PC-3 (cell line): ENCODE data around the gene EDAR. TPM values are rescaled to one million over a fixed set of nuclear protein-coding genes. Genes with fewer than 3 reads are reported as not detected.

Experiments
- ATAC-seq: fragments of 200-7000 bp; cut with Tn5 transposase; 2 replicates; pipeline ENCODE4 v1.9.1; 2020; ENCODE audit warnings: mild to moderate bottlenecking, moderate library complexity
- BruUV-seq: library from RNA; stranded (reverse); fragments of 400-500 nt; replicated peaks from 2 replicates; lab custom pipeline; 2021; lab: Mats Ljungman, UMichigan
- CTCF ChIA-PET: fragments of 300-600 bp; sonication (Branson Sonifier 250); formaldehyde crosslinking; loops from one replicate; lab custom pipeline; 2022; ENCODE audit warnings: antibody characterized with exemption; lab: Charles Lee
- POLR2A ChIA-PET: fragments of 300-600 bp; sonication (Branson Sonifier 250); formaldehyde crosslinking; loops from one replicate; lab custom pipeline; 2022; ENCODE audit warnings: antibody characterized with exemption; ENCODE audit not compliant: unreplicated experiment; lab: Charles Lee
- DNase-seq: peaks from one replicate; pipeline ENCODE4 v3.0.0-alpha.2; 2015
- H2AFZ ChIP-seq: fragments of 300-600 bp; sonication (generic); 2 replicates; pipeline ENCODE4 v1.6.0; 2016; ENCODE audit warnings: antibody characterized with exemption, low read length
- H3F3A ChIP-seq: fragments of 300-600 bp; sonication (generic); one replicate; pipeline ENCODE4 v1.6.0; 2017; ENCODE audit warnings: antibody characterized with exemption, low read length, control low read depth, mild to moderate bottlenecking; ENCODE audit not compliant: unreplicated experiment
- H3K27ac ChIP-seq: fragments of 300-600 bp; sonication (generic); 2 replicates; pipeline ENCODE4 v1.5.1; 2016; ENCODE audit warnings: mild to moderate bottlenecking, low read length
- H3K27me3 ChIP-seq: fragments of 300-600 bp; sonication (generic); 2 replicates; pipeline ENCODE4 v1.6.1; 2016; ENCODE audit warnings: low read length, mixed read lengths
- H3K36me3 ChIP-seq: fragments of 300-600 bp; sonication (generic); 2 replicates; pipeline ENCODE4 v1.6.1; 2016; ENCODE audit warnings: low read depth, mixed run types, low read length, mixed read lengths
- H3K4me1 ChIP-seq: fragments of 300-600 bp; sonication (generic); 2 replicates; pipeline ENCODE4 v1.5.1; 2016; ENCODE audit warnings: low read length; ENCODE audit not compliant: insufficient read depth
- H3K4me2 ChIP-seq: fragments of 300-600 bp; sonication (generic); 2 replicates; pipeline ENCODE4 v1.6.0; 2016; ENCODE audit warnings: low read length
- H3K4me3 ChIP-seq: fragments of 300-600 bp; sonication (generic); 2 replicates; pipeline ENCODE4 v1.5.1; 2016; ENCODE audit warnings: mild to moderate bottlenecking, low read length, mixed read lengths
- H3K79me2 ChIP-seq: fragments of 300-600 bp; sonication (generic); 2 replicates; pipeline ENCODE4 v1.6.1; 2017; ENCODE audit warnings: low read length, mixed read lengths
- H3K9ac ChIP-seq: fragments of 300-600 bp; sonication (generic); 2 replicates; pipeline ENCODE4 v1.6.0; 2016; ENCODE audit warnings: mild to moderate bottlenecking, low read length
- H3K9me2 ChIP-seq: fragments of 300-600 bp; sonication (generic); replicated peaks from 2 replicates; pipeline ENCODE4 v1.6.1; 2016; ENCODE audit warnings: mixed run types, low read length, mixed read lengths
- H3K9me3 ChIP-seq: fragments of 300-600 bp; sonication (generic); 2 replicates; pipeline ENCODE4 v1.6.1; 2016; ENCODE audit warnings: low read length, mixed read lengths
- H4K20me1 ChIP-seq: fragments of 300-600 bp; sonication (generic); 2 replicates; pipeline ENCODE4 v1.6.1; 2016; ENCODE audit warnings: low read length, mixed read lengths
- CTCF ChIP-seq: fragments of 300-600 bp; sonication (generic); conservative IDR thresholded peaks from 2 replicates; pipeline ENCODE4 v1.5.1; 2017; ENCODE audit warnings: antibody characterized with exemption, low read depth, mild to moderate bottlenecking, low read length
- EZH2 ChIP-seq: fragments of 300-600 bp; sonication (generic); IDR thresholded peaks from one replicate; pipeline ENCODE4 v1.6.1; 2017; ENCODE audit warnings: antibody characterized with exemption, mild to moderate bottlenecking, low read length; ENCODE audit not compliant: unreplicated experiment
- EZH2phosphoT487 ChIP-seq: fragments of 300-600 bp; sonication (generic); IDR thresholded peaks from 2 replicates; pipeline ENCODE4 v1.6.1; 2018; ENCODE audit warnings: mild to moderate bottlenecking, antibody characterized with exemption, low read length, borderline replicate concordance
- intact Hi-C: fragments of 100-400 bp; cut with micrococcal nuclease; formaldehyde crosslinking; loops from 2 replicates; pipeline ENCODE4 v1.9.0; 2023
- total RNA-seq: library from RNA; depleted of rRNA; stranded (reverse); fragments of >200 nt; gene quantifications from 2 replicates; pipeline ENCODE4 v1.2.3, GENCODE V29; 2014

The EDAR gene
- total RNA-seq, 1 experiment from 2014 or later = 0.04 TPM

DNA sequence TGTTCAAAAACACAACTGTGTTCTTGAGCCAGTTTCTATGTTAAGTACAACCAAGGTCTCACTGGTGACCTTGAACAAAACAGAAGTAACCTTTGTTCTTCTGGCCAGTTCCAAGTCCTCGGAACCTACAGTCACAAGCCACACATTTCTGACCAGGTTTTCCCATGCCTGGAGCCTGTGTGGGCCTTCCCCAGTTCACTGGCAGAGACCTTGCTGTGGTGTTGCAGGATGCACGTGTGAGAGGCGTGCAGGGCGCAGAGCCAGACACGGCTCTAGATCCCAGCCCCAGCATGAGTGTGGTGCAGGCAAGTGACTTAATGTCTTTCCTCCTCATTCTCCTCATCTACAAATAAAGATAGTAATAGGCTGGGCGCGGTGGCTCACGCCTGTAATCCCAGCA lies 25.5 kb upstream of the EDAR start:
- CTCF ChIA-PET = no interaction called here

DNA sequence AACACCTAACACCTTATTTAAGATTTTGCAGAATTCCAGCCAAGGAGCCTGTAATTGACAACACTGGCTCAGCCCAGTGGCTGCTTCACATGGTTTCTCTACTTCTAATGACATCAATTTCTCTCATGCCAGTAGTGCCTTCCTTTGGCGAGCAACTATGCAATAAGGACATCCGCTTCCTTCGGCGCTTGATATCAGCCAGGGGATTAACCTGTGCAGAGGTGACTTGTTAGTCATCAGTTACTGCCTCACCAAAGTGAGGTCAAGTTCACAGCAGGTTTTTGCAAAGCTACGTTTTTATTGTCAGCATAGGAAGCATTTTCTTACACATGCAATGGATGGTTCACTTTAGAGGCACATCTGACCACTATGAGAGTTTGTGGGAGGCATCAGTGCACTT lies 24.0 kb upstream of the EDAR start:
- Histone ChIP-seq H3K4me1 (0 out of 2 replicates have a peak, but pooled peaks cover 3% of the 10 kb centered on the region), H3K36me3 (no peaks in the 10 kb centered on the region), H3K9ac (no peak overlapping the region), H3K4me2 (no peak overlapping the region), H3K9me3 (no peaks in the 10 kb centered on the region), H3K9me2 (no peaks in the 10 kb centered on the region), H3F3A (no peaks in the 10 kb centered on the region), H3K27me3 (no peaks in the 10 kb centered on the region), H3K4me3 (no peak overlapping the region), H4K20me1 (no peaks in the 10 kb centered on the region), H3K27ac (no peak overlapping the region), H3K79me2 (no peaks in the 10 kb centered on the region), H2AFZ (no peak overlapping the region)
- intact Hi-C loops = no loop called here
- ChIA-PET CTCF (no interaction called here), POLR2A (no interaction called here)
- BruUV-seq = no TSS peak
- DNase-seq (peak; percentile 11), ATAC-seq (no peak)
- no peak for TF ChIP-seq CTCF
- no peak for TF ChIP-seq EZH2
- TF ChIP-seq EZH2phosphoT487 = no peak

More for the DNA sequence above, 25.5 kb upstream of the EDAR start:
- Histone ChIP-seq H3K27me3 (peaks cover 6% of the 10 kb centered on the region; the same call in 1 of the 2 replicates), H3K4me2 (no peak overlapping the region), H3K9me2 (no peaks in the 10 kb centered on the region), H3K9me3 (no peaks in the 10 kb centered on the region), H3F3A (no peaks in the 10 kb centered on the region), H3K36me3 (no peaks in the 10 kb centered on the region), H3K27ac (no peak overlapping the region), H3K79me2 (no peaks in the 10 kb centered on the region), H3K9ac (no peak overlapping the region), H2AFZ (no peak overlapping the region), H3K4me3 (no peak overlapping the region), H3K4me1 (0 out of 2 replicates have a peak, but pooled peaks cover 3% of the 10 kb centered on the region), H4K20me1 (no peaks in the 10 kb centered on the region)
- intact Hi-C loops = no loop called here
- no peak for DNase-seq
- no peak for TF ChIP-seq EZH2phosphoT487
- TF ChIP-seq CTCF = no peak
- TF ChIP-seq EZH2 = no peak
- no TSS peak for BruUV-seq
- POLR2A ChIA-PET = no interaction called here
- ATAC-seq = no peak

- no peak for TF ChIP-seq EZH2
- no peak for TF ChIP-seq CTCF
- TF ChIP-seq EZH2phosphoT487 = no peak
- no TSS peak for BruUV-seq
- Histone ChIP-seq H3K79me2 (no peaks in the 10 kb centered on the region), H3K9me2 (no peaks in the 10 kb centered on the region), H4K20me1 (no peaks in the 10 kb centered on the region), H3K9me3 (no peaks in the 10 kb centered on the region), H3K4me1 (0 out of 2 replicates have a peak, but pooled peaks cover 3% of the 10 kb centered on the region), H3K27me3 (no peaks in the 10 kb centered on the region), H3K4me2 (no peak overlapping the region), H2AFZ (no peak overlapping the region), H3F3A (no peaks in the 10 kb centered on the region), H3K27ac (no peak overlapping the region), H3K9ac (no peak overlapping the region), H3K36me3 (no peaks in the 10 kb centered on the region), H3K4me3 (no peak overlapping the region)
- CTCF ChIA-PET = no interaction called here
- ATAC-seq = peak; percentile 49
- intact Hi-C loops = no loop called here
- DNase-seq = peak; percentile 21
- POLR2A ChIA-PET = no interaction called here
Measured at GRCh38 chr2:109009920-109010610, 21.0 kb upstream of the EDAR start.
